ENCODE results near the gene KRT77.
"Not testable (repeated sequence)": the region's sequence is repeated elsewhere in the genome, so short reads cannot be mapped to it uniquely, and the experiment has no call there.

The KRT77 gene

GRCh38 chr12:52673713-52674432 is 29.5 kb downstream of the KRT77 start:
- no peak for DNase-seq

GRCh38 chr12:52673217-52673616 is 30.1 kb downstream of the KRT77 start:
- no peak for DNase-seq

GRCh38 chr12:52672321-52672933 is 30.9 kb downstream of the KRT77 start:
- no peak for DNase-seq

- DNase-seq, result no peak
Observed at GRCh38 chr12:52670961-52671360, 32.4 kb downstream of the KRT77 start.

- no peak for DNase-seq
Observed at GRCh38 chr12:52670506-52670905, 32.8 kb downstream of the KRT77 start.

GRCh38 chr12:52669941-52670340 is 33.4 kb downstream of the KRT77 start:
- DNase-seq, result not testable (repeated sequence)

- no peak for DNase-seq
Observed at GRCh38 chr12:52669426-52669825, 33.9 kb downstream of the KRT77 start.

- DNase-seq, result no peak
Observed at GRCh38 chr12:52667931-52668330, 35.4 kb downstream of the KRT77 start.

GRCh38 chr12:52667509-52667908 is 35.8 kb downstream of the KRT77 start:
- DNase-seq, result no peak

GRCh38 chr12:52666471-52666870 is 36.9 kb downstream of the KRT77 start:
- DNase-seq, result no peak

- no peak for DNase-seq
Observed at GRCh38 chr12:52663420-52663819, 39.9 kb downstream of the KRT77 start.

GRCh38 chr12:52662918-52663229 is 40.5 kb downstream of the KRT77 start:
- no peak for DNase-seq

- DNase-seq, result no peak
Observed at GRCh38 chr12:52662093-52662917, 41.0 kb downstream of the KRT77 start.

GRCh38 chr12:52661668-52662067 is 41.7 kb downstream of the KRT77 start:
- no peak for DNase-seq

- no peak for DNase-seq
Observed at GRCh38 chr12:52660934-52661499, 42.3 kb downstream of the KRT77 start.

GRCh38 chr12:52659951-52660350 is 43.4 kb downstream of the KRT77 start:
- DNase-seq, result no peak

GRCh38 chr12:52659395-52659794 is 43.9 kb downstream of the KRT77 start:
- no peak for DNase-seq

GRCh38 chr12:52658196-52658595 is 45.1 kb downstream of the KRT77 start:
- no peak for DNase-seq

- no peak for DNase-seq
Observed at GRCh38 chr12:52657250-52657902, 45.9 kb downstream of the KRT77 start.

- no peak for DNase-seq
Observed at GRCh38 chr12:52656616-52657015, 46.7 kb downstream of the KRT77 start.

GRCh38 chr12:52655720-52656124 is 47.6 kb downstream of the KRT77 start:
- no peak for DNase-seq

- DNase-seq, result no peak
Observed at GRCh38 chr12:52655251-52655650, 48.1 kb downstream of the KRT77 start.

GRCh38 chr12:52651726-52652261 is 51.5 kb downstream of the KRT77 start, which contains the start of gene KRT2:
Gene KRT2, minus strand, starts transcription at chr12:52652211. Its CDS starts 69 bp downstream, at chr12:52652142.
- no peak for DNase-seq
